Neuronal stem cell (in vitro differentiated cells): Measurements from ENCODE around the gene PXDN.

Experiments used
- DNase-seq: peaks from one replicate; pipeline ENCODE4 v3.0.0-alpha.2; 2013; ENCODE audit warnings: low spot score
- H2AFZ ChIP-seq: one replicate; pipeline ENCODE4 v1.6.1; 2013; ENCODE audit warnings: mild to moderate bottlenecking, low read length, inconsistent platforms
- H2AK5ac ChIP-seq: 2 replicates; pipeline ENCODE4 v1.6.1; 2013; ENCODE audit warnings: low read depth, mild to moderate bottlenecking, inconsistent platforms, low read length, moderate library complexity, mixed read lengths
- H2BK120ac ChIP-seq: 2 replicates; pipeline ENCODE4 v1.6.1; 2013; ENCODE audit warnings: low read depth, mild to moderate bottlenecking, inconsistent platforms, low read length, moderate library complexity, mixed read lengths
- H2BK12ac ChIP-seq: one replicate; pipeline ENCODE4 v1.6.1; 2013; ENCODE audit warnings: low read length, inconsistent platforms
- H2BK15ac ChIP-seq: 2 replicates; pipeline ENCODE4 v1.6.1; 2013; ENCODE audit warnings: mild to moderate bottlenecking, low read length, inconsistent platforms, mixed read lengths
- H2BK5ac ChIP-seq: one replicate; pipeline ENCODE4 v1.6.1; 2013; ENCODE audit warnings: inconsistent platforms, mild to moderate bottlenecking, low read length, moderate library complexity
- H3K14ac ChIP-seq: one replicate; pipeline ENCODE4 v1.6.1; 2013; ENCODE audit warnings: low read length, inconsistent platforms
- H3K18ac ChIP-seq: 2 replicates; pipeline ENCODE4 v1.6.1; 2013; ENCODE audit warnings: low read length, inconsistent platforms
- H3K23ac ChIP-seq: 2 replicates; pipeline ENCODE4 v1.6.1; 2013; ENCODE audit warnings: low read depth, mild to moderate bottlenecking, mixed read lengths, low read length, inconsistent platforms; ENCODE audit not compliant: poor library complexity
- H3K27ac ChIP-seq: replicated peaks from 3 replicates; pipeline ENCODE4 v1.5.1; 2013; ENCODE audit warnings: low read length, inconsistent platforms
- H3K27me3 ChIP-seq, 3 experiments: 2 replicates each; pipeline ENCODE4 v1.6.1; 2013; ENCODE audit warnings: low read length in 3 of 3, mild to moderate bottlenecking in 2 of 3, inconsistent platforms in 1 of 3, low read depth in 1 of 3, mixed read lengths in 1 of 3, moderate library complexity in 1 of 3; ENCODE audit not compliant: control insufficient read depth in 3 of 3, insufficient read depth in 3 of 3
- H3K36me3 ChIP-seq, 2 donors: replicated peaks in 1 of 2; 2 replicates each; pipeline ENCODE4 v1.6.1; 2013; ENCODE audit warnings: low read length in 2 of 2; ENCODE audit not compliant: control insufficient read depth in 2 of 2, insufficient read depth in 2 of 2
- H3K4ac ChIP-seq: 2 replicates; pipeline ENCODE4 v1.6.1; 2013; ENCODE audit warnings: inconsistent platforms, mild to moderate bottlenecking, low read length, moderate library complexity
- H3K4me1 ChIP-seq, 2 donors: 1 replicate in 1 of 2; 2 replicates in 1 of 2; pipeline ENCODE4 v1.6.1; 2013; ENCODE audit warnings: low read length in 2 of 2, low read depth in 1 of 2; ENCODE audit not compliant: control insufficient read depth in 2 of 2, insufficient read depth in 1 of 2
- H3K4me2 ChIP-seq: one replicate; pipeline ENCODE4 v1.6.1; 2013; ENCODE audit warnings: mild to moderate bottlenecking, low read length, inconsistent platforms; ENCODE audit not compliant: insufficient read depth, poor library complexity, severe bottlenecking
- H3K4me3 ChIP-seq, 2 donors: 2 replicates each; pipeline ENCODE4 v1.5.1; 2013; ENCODE audit warnings: low read length in 2 of 2, mild to moderate bottlenecking in 2 of 2, inconsistent platforms in 1 of 2, moderate library complexity in 1 of 2
- H3K79me1 ChIP-seq: one replicate; pipeline ENCODE4 v1.6.1; 2013; ENCODE audit warnings: low read depth, mild to moderate bottlenecking, inconsistent platforms, low read length, moderate library complexity
- H3K9ac ChIP-seq: one replicate; pipeline ENCODE4 v1.6.1; 2013; ENCODE audit warnings: mild to moderate bottlenecking, low read depth, low read length, inconsistent platforms; ENCODE audit not compliant: poor library complexity
- H3K9me3 ChIP-seq, 2 donors: replicated peaks in 1 of 2; 2 replicates each; pipeline versions ENCODE3 to v1.6.1; 2013; ENCODE audit warnings: low read length in 2 of 2, mild to moderate bottlenecking in 2 of 2, inconsistent platforms in 1 of 2, low read depth in 1 of 2, mixed read lengths in 1 of 2, moderate library complexity in 1 of 2; ENCODE audit not compliant: control insufficient read depth in 2 of 2, insufficient read depth in 1 of 2
- H4K8ac ChIP-seq: one replicate; pipeline ENCODE4 v1.6.1; 2013; ENCODE audit warnings: low read depth, mild to moderate bottlenecking, inconsistent platforms, low read length, moderate library complexity
- H4K91ac ChIP-seq: one replicate; pipeline ENCODE4 v1.6.1; 2013; ENCODE audit warnings: low read length, low read depth, mild to moderate bottlenecking, inconsistent platforms; ENCODE audit not compliant: poor library complexity
- WGBS, 2 donors: extraction: QIAGEN DNeasy Blood & Tissue Kit; methylation state at CpG; one replicate each; pipeline ENCODE4 v1.1.7; 2013; ENCODE audit warnings: missing lambda C conversion rate in 2 of 2, mixed read lengths in 1 of 2; ENCODE audit not compliant: insufficient read length in 2 of 2, insufficient replicate concordance in 1 of 2; ENCODE audit errors: extremely low coverage in 2 of 2; 5-methylcytosine and 5-hydroxymethylcytosine counted together

Gene PXDN

GRCh38 chr2:1648241-1649102 lies 95.8 kb downstream of the PXDN start:
- DNase-seq: no peak

GRCh38 chr2:1647417-1648240 lies 96.7 kb downstream of the PXDN start:
- DNase-seq: no peak
- Histone ChIP-seq H3K18ac (no peak overlapping the region), H4K91ac (no peak overlapping the region), H3K27me3 (no peaks in the 10 kb centered on the region), H3K4me1 (peaks cover 0 to under 1% of the 10 kb centered on the region in 2 donors), H4K8ac (no peak overlapping the region), H2AFZ (no peak overlapping the region), H3K9ac (no peak overlapping the region), H3K27ac (no peak overlapping the region), H3K36me3 (peaks cover 0 to 56% of the 10 kb centered on the region in 2 donors), H2BK5ac (no peak overlapping the region), H2BK15ac (no peak overlapping the region), H3K4me2 (no peak overlapping the region), H3K23ac (peak overlapping the region; percentile 70), H3K4me3 (no peak overlapping the region), H2BK12ac (no peak overlapping the region), H3K9me3 (no peaks in the 10 kb centered on the region), H2AK5ac (no peak overlapping the region), H2BK120ac (no peak overlapping the region), H3K14ac (no peak overlapping the region), H3K4ac (no peak overlapping the region), H3K79me1 (peaks cover 5% of the 10 kb centered on the region)
- no CpG with 5 or more reads among the region's 20 CpGs for WGBS, 2 donors

More at GRCh38 chr2:1648241-1649102, 95.8 kb downstream of the PXDN start:
- Histone ChIP-seq H3K27ac (no peak overlapping the region), H3K27me3 (no peaks in the 10 kb centered on the region), H3K23ac (peak overlapping the region; percentile 77), H3K4me1 (no peaks in the 10 kb centered on the region), H2AK5ac (no peak overlapping the region), H3K9me3 (peaks cover 0 to 2% of the 10 kb centered on the region in 2 donors), H2BK12ac (no peak overlapping the region), H2BK5ac (no peak overlapping the region), H2AFZ (no peak overlapping the region), H3K9ac (no peak overlapping the region), H2BK120ac (no peak overlapping the region), H3K4ac (no peak overlapping the region), H3K14ac (no peak overlapping the region), H2BK15ac (peak overlapping the region; percentile 32), H4K91ac (no peak overlapping the region), H3K4me3 (no peak overlapping the region), H3K4me2 (no peak overlapping the region), H3K36me3 (peaks cover 0 to 58% of the 10 kb centered on the region in 2 donors), H3K79me1 (peaks cover 8% of the 10 kb centered on the region), H3K18ac (peak overlapping the region; percentile 46), H4K8ac (no peak overlapping the region)
- no CpG with 5 or more reads among the region's 67 CpGs for WGBS, 2 donors

GRCh38 chr2:1645761-1646476 lies 98.4 kb downstream of the PXDN start:
- Histone ChIP-seq H3K27me3 (no peaks in the 10 kb centered on the region), H3K79me1 (peaks cover 6% of the 10 kb centered on the region), H3K9me3 (peaks cover 0 to under 1% of the 10 kb centered on the region in 2 donors), H3K4ac (no peak overlapping the region), H4K91ac (no peak overlapping the region), H3K23ac (no peak overlapping the region), H3K9ac (no peak overlapping the region), H4K8ac (no peak overlapping the region), H3K4me2 (no peak overlapping the region), H2BK15ac (no peak overlapping the region), H2BK5ac (no peak overlapping the region), H2BK120ac (no peak overlapping the region), H3K27ac (no peak overlapping the region), H2AFZ (no peak overlapping the region), H3K4me3 (no peak overlapping the region), H3K18ac (peak overlapping the region; percentile 86), H3K36me3 (peaks cover 0 to 47% of the 10 kb centered on the region in 2 donors), H3K4me1 (peaks cover 2 to 8% of the 10 kb centered on the region in 2 donors), H3K14ac (no peak overlapping the region), H2BK12ac (no peak overlapping the region), H2AK5ac (no peak overlapping the region)
- no peak for DNase-seq
- no CpG with 5 or more reads among the region's 19 CpGs for WGBS, 2 donors
